Prostate gland (tissue), 2 donors: Measurements from ENCODE around the gene KPNA3. TPM values are rescaled to one million over a fixed set of nuclear protein-coding genes. Genes with fewer than 3 reads are reported as not detected.
"Not testable (repeated sequence)": the region's sequence is repeated elsewhere in the genome, so short reads cannot be mapped to it uniquely, and the experiment has no call there.

Source experiments
- DNase-seq: peaks from one replicate; pipeline ENCODE4 v3.0.0-alpha.2; 2019; ENCODE audit warnings: low spot score
- H3K27ac ChIP-seq, 2 donors: fragments of 200-600 bp; sonication (generic); 2 replicates each; pipeline ENCODE4 v1.5.1; 2017 to 2019
- H3K27me3 ChIP-seq: fragments of 200-600 bp; sonication (generic); replicated peaks from 2 replicates; pipeline ENCODE4 v1.5.1; 2019; ENCODE audit not compliant: insufficient read depth
- H3K36me3 ChIP-seq, 2 donors: fragments of 200-600 bp; sonication (generic); 1 replicate in 1 of 2; 2 replicates in 1 of 2; pipeline versions ENCODE4 v1.5.1 to v1.8.1; 2017 to 2019
- H3K4me1 ChIP-seq: fragments of 200-600 bp; sonication (generic); replicated peaks from 2 replicates; pipeline ENCODE4 v1.5.1; 2019
- H3K4me3 ChIP-seq, 2 donors: fragments of 200-600 bp; sonication (generic); 2 replicates each; pipeline ENCODE4 v1.5.1; 2017 to 2019
- H3K9me3 ChIP-seq: fragments of 200-600 bp; sonication (generic); 2 replicates; pipeline ENCODE4 v1.5.1; 2017
- CTCF ChIP-seq, 4 experiments: fragments of 200-600 bp in 2 of 4; fragments of 450-650 bp in 2 of 4; sonication (generic) in 2 of 4; IDR thresholded peaks; 1 replicate in 3 of 4; 2 replicates in 1 of 4; pipeline ENCODE4 v1.5.1; 2016 to 2019; ENCODE audit warnings: antibody characterized with exemption in 4 of 4, mild to moderate bottlenecking in 2 of 4, moderate library complexity in 2 of 4
- POLR2A ChIP-seq: fragments of 450-650 bp; IDR thresholded peaks from one replicate; pipeline ENCODE4 v1.6.1; 2016; ENCODE audit warnings: antibody characterized with exemption, mild to moderate bottlenecking
- POLR2AphosphoS5 ChIP-seq: sonication (generic); formaldehyde crosslinking; IDR thresholded peaks from one replicate; pipeline ENCODE4 v1.6.1; 2017; ENCODE audit warnings: antibody characterized with exemption
- WGBS: methylation state at CpG from one replicate; pipeline ENCODE4 v1.1.5; 2018; 5-methylcytosine and 5-hydroxymethylcytosine counted together
- intact Hi-C: fragments of 100-400 bp; cut with DNase I; formaldehyde crosslinking; loops from one replicate; pipeline ENCODE4 v1.14.2; 2022
- total RNA-seq, 2 donors: library from RNA; depleted of rRNA; stranded (reverse); fragments of >200 nt; gene quantifications; one replicate each; pipeline ENCODE4 v1.1.0, GENCODE V29; 2016

KPNA3 gene
- total RNA-seq, 2 donors from 2014 or later = 16.9 to 26.4 TPM

DNA sequence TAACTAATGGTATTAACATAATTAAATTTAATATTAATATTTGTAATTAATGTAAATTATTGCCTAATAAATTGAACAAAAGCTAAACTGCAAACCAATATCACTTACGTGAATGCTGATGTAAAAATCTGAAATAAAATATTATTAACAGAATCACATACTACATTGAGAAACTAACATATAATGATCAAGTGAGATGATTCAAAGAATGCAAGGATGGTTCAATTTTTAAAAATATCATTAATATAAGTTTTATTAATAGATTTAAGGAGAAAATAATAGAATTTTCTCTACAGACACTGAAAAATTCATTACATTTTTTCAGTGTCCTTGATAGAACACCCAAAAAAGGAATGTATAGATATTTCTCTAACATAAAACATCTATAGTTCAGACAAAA is 77.7 kb downstream of the KPNA3 start:
- intact Hi-C loops = no loop called here

DNA sequence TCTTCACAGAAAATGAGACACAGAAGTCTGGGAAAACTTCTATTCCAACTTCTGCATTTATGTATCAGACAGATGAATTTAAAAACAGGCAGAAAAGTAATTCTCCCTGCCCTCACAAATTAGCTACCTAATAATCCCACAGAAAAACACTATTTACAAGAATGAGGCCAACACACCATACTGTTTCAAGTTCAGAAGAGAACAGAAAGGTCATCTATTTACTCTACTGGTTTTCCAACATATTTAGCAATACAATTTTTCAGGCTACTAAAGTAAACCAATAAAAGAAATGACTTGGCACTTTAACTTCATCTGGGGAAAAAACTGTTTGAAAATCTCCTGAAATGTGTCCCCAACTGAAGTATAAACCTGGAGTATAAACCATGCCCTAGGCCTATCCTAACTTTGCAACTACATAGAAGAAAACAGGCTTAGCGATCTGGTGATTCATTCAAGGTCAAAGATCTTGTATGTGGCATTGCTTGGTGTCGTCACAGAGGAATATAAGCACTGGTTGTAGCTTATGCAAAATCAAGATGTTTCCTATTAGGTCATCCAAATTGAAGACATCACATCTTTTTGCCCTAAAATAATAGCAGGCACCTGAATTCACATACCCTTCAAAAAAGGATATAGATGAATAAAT is 81.1 kb downstream of the KPNA3 start:
- Histone ChIP-seq H3K36me3 (no peaks in the 10 kb centered on the region), H3K4me3 (no peak overlapping the region), H3K27me3 (no peaks in the 10 kb centered on the region), H3K9me3 (no peaks in the 10 kb centered on the region), H3K4me1 (no peaks in the 10 kb centered on the region), H3K27ac (no peak overlapping the region)
- 90% methylated on average over 2 of the region's 2 CpGs for WGBS
- no peak for TF ChIP-seq POLR2AphosphoS5
- no peak for TF ChIP-seq POLR2A
- TF ChIP-seq CTCF (IDR thresholded peaks at IDR 0.05) = no peak
- DNase-seq = no peak
- intact Hi-C loops = no loop called here

More for the DNA sequence above, 77.7 kb downstream of the KPNA3 start:
- TF ChIP-seq POLR2A (no peak), POLR2AphosphoS5 (no peak), CTCF (IDR thresholded peaks at IDR 0.05) (no peak)
- Histone ChIP-seq H3K27me3 (no peaks in the 10 kb centered on the region), H3K36me3 (no peaks in the 10 kb centered on the region), H3K4me3 (no peak overlapping the region), H3K9me3 (no peaks in the 10 kb centered on the region), H3K27ac (no peak overlapping the region), H3K4me1 (no peaks in the 10 kb centered on the region)
- no peak for DNase-seq
- 98% methylated on average over 1 of the region's 1 CpG for WGBS

GRCh38 chr13:49704264-49704663 is 88.2 kb downstream of the KPNA3 start:
- H3K36me3 ChIP-seq, H3K4me3 ChIP-seq, H3K27ac ChIP-seq, intact Hi-C loops, DNase-seq, H3K27me3 ChIP-seq, H3K9me3 ChIP-seq, H3K4me1 ChIP-seq: not testable (repeated sequence)
- WGBS = 97% methylated on average over 7 of the region's 7 CpGs

GRCh38 chr13:49701491-49701890 is 91.0 kb downstream of the KPNA3 start:
- intact Hi-C loops = no loop called here
- H3K4me1 ChIP-seq = no peaks in the 10 kb centered on the region
- no peaks in the 10 kb centered on the region for H3K27me3 ChIP-seq
- H3K27ac ChIP-seq = no peak overlapping the region
- H3K4me3 ChIP-seq = no peak overlapping the region
- DNase-seq = no peak
- no peak for TF ChIP-seq CTCF (IDR thresholded peaks at IDR 0.05)
- no peak for TF ChIP-seq POLR2AphosphoS5
- TF ChIP-seq POLR2A = no peak
- no peaks in the 10 kb centered on the region for H3K36me3 ChIP-seq
- no peaks in the 10 kb centered on the region for H3K9me3 ChIP-seq

GRCh38 chr13:49697468-49697867 is 95.0 kb downstream of the KPNA3 start:
- no peaks in the 10 kb centered on the region for H3K36me3 ChIP-seq
- no peak overlapping the region for H3K27ac ChIP-seq
- 98% methylated on average over 3 of the region's 3 CpGs for WGBS
- TF ChIP-seq POLR2A = no peak
- no peak for TF ChIP-seq POLR2AphosphoS5
- intact Hi-C loops = no loop called here
- H3K4me1 ChIP-seq = no peaks in the 10 kb centered on the region
- H3K27me3 ChIP-seq = no peaks in the 10 kb centered on the region
- H3K4me3 ChIP-seq = no peak overlapping the region
- H3K9me3 ChIP-seq = no peaks in the 10 kb centered on the region
- no peak for DNase-seq

- Histone ChIP-seq H3K27me3 (no peaks in the 10 kb centered on the region), H3K36me3 (no peaks in the 10 kb centered on the region), H3K4me1 (peaks cover 4% of the 10 kb centered on the region), H3K27ac (no peak overlapping the region), H3K4me3 (no peak overlapping the region), H3K9me3 (no peaks in the 10 kb centered on the region)
- no peak for TF ChIP-seq POLR2AphosphoS5
- no peak for TF ChIP-seq POLR2A
- no peak for TF ChIP-seq CTCF (IDR thresholded peaks at IDR 0.05)
- DNase-seq = no peak
- intact Hi-C loops = no loop called here
- 35% methylated on average over 1 of the region's 1 CpG for WGBS
Observed at GRCh38 chr13:49694446-49694845, 98.0 kb downstream of the KPNA3 start.
